Muscle of back (tissue), 11 donors: Measurements from ENCODE around the gene NEURL4. TPM values are rescaled to one million over a fixed set of nuclear protein-coding genes. Genes with fewer than 3 reads are reported as not detected.

Experiments used
- DNase-seq, 3 donors: peaks; one replicate each; pipeline versions ENCODE4 v3.0.0 to v3.0.0-alpha.2; 2013
- polyA plus RNA-seq, 10 donors: library from polyadenylated mRNA; unstranded; fragments of 120-200 nt; gene quantifications; one replicate each; pipeline ENCODE4 v1.2.1, GENCODE V29; 2013; ENCODE audit not compliant: insufficient read length in 10 of 10

The NEURL4 gene
- polyA plus RNA-seq, 10 donors, result 13.6 to 20.6 (median 18.6) TPM

- no peak for DNase-seq
These were observed 25.0 kb downstream of the NEURL4 start for GRCh38 chr17:7304179-7304578.

- DNase-seq, result peak; percentile 74 to 91 (median 81)
These were observed 32.8 kb downstream of the NEURL4 start for GRCh38 chr17:7296189-7296861.

GRCh38 chr17:7295230-7296180 lies 33.6 kb downstream of the NEURL4 start:
- DNase-seq, result no peak

GRCh38 chr17:7294614-7295153 lies 34.5 kb downstream of the NEURL4 start, which contains the start of gene YBX2:
Gene YBX2 (minus strand): TSS chr17:7294639. CDS start chr17:7294500, 139 bp downstream.
- peak in 1 of 3 donors; percentile 57 for DNase-seq

- DNase-seq, result no peak
These were observed 35.1 kb downstream of the NEURL4 start for GRCh38 chr17:7293816-7294613.

- DNase-seq, result no peak
These were observed 36.0 kb downstream of the NEURL4 start for GRCh38 chr17:7293159-7293558.

- peak in 1 of 3 donors; percentile 24 for DNase-seq
These were observed 36.4 kb downstream of the NEURL4 start for GRCh38 chr17:7292729-7293128.

GRCh38 chr17:7292194-7292593 lies 36.9 kb downstream of the NEURL4 start:
- no peak for DNase-seq

GRCh38 chr17:7290685-7291084 lies 38.5 kb downstream of the NEURL4 start:
- DNase-seq, result no peak

GRCh38 chr17:7290166-7290565 lies 39.0 kb downstream of the NEURL4 start:
- no peak for DNase-seq

GRCh38 chr17:7289256-7290032 lies 39.7 kb downstream of the NEURL4 start:
- no peak for DNase-seq

- DNase-seq, result no peak
These were observed 43.5 kb downstream of the NEURL4 start for GRCh38 chr17:7285679-7286078.

GRCh38 chr17:7284911-7285310 lies 44.2 kb downstream of the NEURL4 start:
- DNase-seq, result no peak

GRCh38 chr17:7283471-7284216 lies 45.5 kb downstream of the NEURL4 start:
- DNase-seq, result no peak

- no peak for DNase-seq
These were observed 46.3 kb downstream of the NEURL4 start for GRCh38 chr17:7282752-7283321.

- DNase-seq, result peak in 2 of 3 donors; percentile 40 to 53
These were observed 47.0 kb downstream of the NEURL4 start for GRCh38 chr17:7281953-7282751.

- peak; percentile 91 to 94 (median 92) for DNase-seq
These were observed 47.8 kb downstream of the NEURL4 start, which contains the start of gene SLC2A4 for GRCh38 chr17:7281074-7281952. Gene SLC2A4 (plus strand): TSS chr17:7281718. CDS start chr17:7281935, 217 bp downstream.
